Stimulated activated CD8-positive, alpha-beta memory T cell treated with anti-CD3 and anti-CD28 coated beads, Interleukin-4, amount 100 ng/mL, for 1 hour (primary cell): Measurements from ENCODE around the gene FGF5.

Experiments used
- DNase-seq, 2 donors: peaks; one replicate each; pipeline ENCODE4 v3.0.0-alpha.2; 2020; ENCODE audit warnings: low read depth in 2 of 2, low spot score in 1 of 2

The FGF5 gene

GRCh38 chr4:80335226-80335553 is 68.7 kb downstream of the FGF5 start:
- no peak for DNase-seq

GRCh38 chr4:80335554-80336358 is 69.3 kb downstream of the FGF5 start, which contains the start of gene CFAP299:
CFAP299 (plus strand) TSS chr4:80335730.
- DNase-seq = peak in 1 of 2 donors; percentile 21

GRCh38 chr4:80336582-80336981 is 70.1 kb downstream of the FGF5 start:
- no peak for DNase-seq

DNA sequence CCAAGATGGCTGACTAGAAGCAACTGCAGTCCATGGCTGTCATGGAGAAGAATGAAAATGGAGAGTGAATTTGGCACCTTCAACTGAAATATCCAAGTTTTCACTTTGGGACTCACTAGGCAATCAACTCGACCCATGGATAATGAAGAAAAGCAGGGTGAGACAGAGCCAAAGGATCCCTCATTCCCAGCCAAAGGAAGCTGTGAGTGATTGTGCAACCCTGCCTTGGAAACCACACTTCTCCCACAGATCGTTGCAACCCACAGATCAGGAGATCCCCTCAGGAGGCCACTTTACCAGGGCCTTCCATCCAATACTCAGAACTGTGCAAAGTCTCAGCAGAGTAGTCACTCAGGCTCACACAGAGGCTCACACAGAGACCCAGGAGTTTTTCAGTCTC is 73.6 kb downstream of the FGF5 start:
- no peak for DNase-seq
